IPS-NIHi11 (cell line): ENCODE measurements around the gene AHCYL2.
"Not testable (repeated sequence)": the region's sequence is repeated elsewhere in the genome, so short reads cannot be mapped to it uniquely, and the experiment has no call there.

Experiments used
- DNase-seq: peaks from one replicate; pipeline ENCODE4 v3.0.0; 2012; ENCODE audit warnings: mixed read lengths, low spot score

AHCYL2 gene

DNA sequence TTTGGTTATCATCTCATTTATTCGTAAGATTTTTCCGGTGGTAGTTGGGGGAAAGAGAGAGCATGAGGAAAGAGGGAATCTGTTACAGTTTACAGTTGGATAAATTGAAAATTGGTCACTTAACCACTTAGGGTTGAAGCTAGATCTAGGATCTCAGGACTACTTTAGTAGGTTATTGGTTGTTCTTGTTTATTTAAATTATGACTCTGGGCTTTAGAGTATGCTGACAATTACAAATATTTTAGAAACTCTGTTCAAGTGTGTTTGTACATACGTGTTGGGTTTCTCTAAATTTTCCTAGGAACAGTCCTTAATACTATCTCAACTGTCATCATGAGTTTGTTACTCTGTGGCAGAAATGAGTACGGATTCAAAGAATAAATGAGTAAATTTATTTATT lies 160.8 kb downstream of the AHCYL2 start:
- no peak for DNase-seq

- no peak for DNase-seq
These were observed 161.7 kb downstream of the AHCYL2 start for GRCh38 chr7:129386506-129386905.

- no peak for DNase-seq
These were observed 162.7 kb downstream of the AHCYL2 start for GRCh38 chr7:129387537-129387936.

- no peak for DNase-seq
These were observed 163.7 kb downstream of the AHCYL2 start for GRCh38 chr7:129388333-129389098.

DNA sequence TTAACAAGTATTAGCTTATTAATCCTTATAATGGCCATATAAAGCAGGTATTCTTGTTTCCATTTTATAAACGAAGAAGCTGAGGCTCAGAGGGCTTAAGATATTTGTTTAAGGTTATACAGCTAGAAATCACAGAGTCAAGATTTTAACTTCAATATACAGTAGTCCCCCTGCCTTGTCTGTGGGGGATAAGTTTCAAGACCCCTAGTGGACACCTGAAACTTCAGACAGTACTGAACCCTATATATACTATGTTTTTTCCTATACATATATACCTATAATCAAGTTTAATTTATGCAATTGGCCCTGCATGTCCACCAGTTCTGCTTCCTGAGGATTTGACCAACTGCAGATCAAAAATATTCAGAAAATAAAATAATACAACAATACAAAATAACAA lies 165.0 kb downstream of the AHCYL2 start:
- DNase-seq = no peak

GRCh38 chr7:129390314-129390713 lies 165.5 kb downstream of the AHCYL2 start:
- DNase-seq = no peak

DNA sequence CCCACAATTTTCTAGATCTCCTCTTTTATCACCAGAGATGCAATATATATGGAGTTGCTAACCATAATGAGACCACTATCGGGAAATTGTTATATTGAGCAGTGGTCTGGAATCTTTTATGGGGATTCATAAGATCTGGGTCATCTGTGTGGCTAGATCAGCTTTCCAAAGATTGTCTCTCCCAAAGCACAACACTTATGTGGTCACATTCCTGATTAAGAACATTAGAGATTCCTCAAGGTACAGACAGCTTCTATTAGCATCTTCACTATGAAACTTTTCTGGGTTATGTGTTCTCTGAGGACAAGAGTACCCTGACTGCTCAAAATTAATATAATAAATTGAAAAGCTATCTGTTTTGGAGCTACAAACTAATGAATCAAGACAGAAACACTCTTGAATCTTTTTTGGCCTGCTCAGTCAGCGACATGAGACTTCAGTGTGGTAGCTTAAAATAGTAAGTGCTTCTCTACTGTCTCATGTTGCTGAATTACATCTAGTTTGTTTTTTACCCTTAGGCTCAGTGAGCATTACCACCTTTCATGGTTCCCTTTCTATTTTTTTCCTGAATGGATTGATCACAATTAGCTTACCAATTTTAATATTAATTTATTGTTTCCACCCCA lies 166.8 kb downstream of the AHCYL2 start:
- DNase-seq = no peak

GRCh38 chr7:129393255-129393654 lies 168.4 kb downstream of the AHCYL2 start:
- DNase-seq = no peak

- DNase-seq = no peak
These were observed 169.3 kb downstream of the AHCYL2 start for GRCh38 chr7:129394101-129394500.

- no peak for DNase-seq
These were observed 170.4 kb downstream of the AHCYL2 start for GRCh38 chr7:129394982-129395914.

DNA sequence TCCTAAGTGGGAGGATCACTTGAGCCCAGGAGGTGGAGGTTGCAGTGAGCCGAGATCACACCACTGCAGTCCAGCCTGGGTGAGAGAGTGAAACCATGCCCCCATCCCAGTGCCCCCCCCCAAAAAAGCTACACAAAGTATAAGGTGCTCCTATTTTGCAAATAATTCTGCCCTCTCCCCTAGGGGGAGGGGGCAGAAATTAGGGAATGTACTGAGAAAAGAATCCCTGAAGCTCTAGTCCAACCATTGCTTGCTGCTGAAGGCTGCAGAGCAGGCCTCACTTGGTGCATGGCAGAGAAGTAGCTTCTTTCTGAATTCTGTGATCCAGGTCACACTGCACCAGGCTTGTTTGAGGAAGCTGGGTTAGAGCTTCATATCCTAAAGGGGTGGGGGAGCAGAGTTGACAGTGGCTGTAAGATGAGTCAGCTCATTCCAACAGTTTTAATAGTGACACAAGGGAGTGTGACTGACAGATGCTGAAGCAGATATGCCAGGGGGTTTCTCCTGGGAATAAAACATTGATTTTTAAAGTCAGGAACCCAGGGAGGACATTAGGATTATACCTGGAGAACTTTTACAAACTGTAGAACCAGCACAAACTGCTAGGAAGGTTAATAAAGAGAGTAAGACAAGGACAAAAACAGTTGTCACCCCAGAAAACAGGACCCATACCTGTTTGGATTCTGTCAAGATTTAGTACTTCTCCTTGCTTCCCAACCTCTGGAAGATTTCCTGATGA lies 176.6 kb downstream of the AHCYL2 start:
- no peak for DNase-seq

DNA sequence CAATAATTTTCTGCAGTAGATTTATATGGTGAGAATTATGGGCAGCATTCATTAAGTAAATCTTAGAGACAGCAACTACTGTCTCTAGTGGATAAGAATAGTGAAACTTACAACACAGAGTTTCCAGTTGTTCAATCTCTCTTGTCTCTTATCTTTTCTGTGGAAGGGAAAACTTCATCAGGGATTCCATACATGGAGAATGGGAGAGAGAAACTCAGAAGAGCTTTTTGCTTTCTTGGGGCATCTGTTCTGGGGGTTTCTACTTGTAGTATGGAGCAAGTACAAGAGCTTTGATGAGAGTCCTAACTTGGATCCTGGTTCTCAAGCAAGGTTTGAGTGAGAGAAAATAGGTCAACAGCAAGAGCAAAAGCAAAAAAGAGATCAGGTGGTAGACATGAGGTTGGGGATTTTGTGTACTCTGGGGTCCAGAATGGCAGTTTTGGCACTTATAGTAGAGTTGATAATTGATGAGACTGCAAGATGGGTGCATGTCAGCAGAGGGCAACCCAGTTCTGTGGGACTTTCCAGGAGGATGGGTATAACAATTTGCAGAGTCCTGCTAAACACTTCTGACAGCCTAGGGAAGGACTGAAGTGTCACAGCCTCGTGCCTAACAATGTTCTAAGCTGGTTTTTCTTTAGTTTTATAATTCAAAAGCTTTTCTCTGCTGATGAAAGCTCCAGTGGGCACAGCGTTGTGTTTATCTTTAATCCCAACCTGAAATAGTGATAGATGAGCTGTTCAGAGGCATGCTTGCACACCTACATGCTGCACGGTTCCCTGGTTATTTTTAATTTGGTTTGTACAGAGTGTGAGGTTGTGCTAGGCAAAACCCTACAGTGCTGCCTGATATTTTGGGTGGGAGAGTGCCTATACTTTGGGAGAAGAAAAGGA lies 177.4 kb downstream of the AHCYL2 start:
- peak; percentile 14 for DNase-seq

GRCh38 chr7:129405527-129405926 lies 180.7 kb downstream of the AHCYL2 start:
- no peak for DNase-seq

DNA sequence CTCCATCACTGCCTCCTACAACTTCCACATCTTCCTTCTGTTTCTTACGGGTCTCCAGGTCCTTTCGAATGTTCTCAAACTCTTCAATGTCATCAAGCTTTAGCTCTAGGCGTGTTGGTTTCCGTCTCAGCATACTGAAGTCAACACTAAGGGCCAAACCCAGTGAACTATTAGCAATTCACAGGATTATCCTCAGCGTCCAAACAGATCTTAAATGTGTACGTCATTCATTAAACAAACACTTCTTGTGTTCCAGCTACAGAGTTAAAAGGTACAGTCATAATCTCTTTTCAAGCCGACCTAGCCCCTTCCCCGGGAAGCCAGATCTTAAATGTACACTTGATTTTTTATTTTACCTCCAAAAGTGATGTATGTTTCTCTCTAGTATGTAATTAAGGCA lies 185.4 kb downstream of the AHCYL2 start:
- DNase-seq = not testable (repeated sequence)

GRCh38 chr7:129412501-129412900 lies 187.7 kb downstream of the AHCYL2 start:
- no peak for DNase-seq

DNA sequence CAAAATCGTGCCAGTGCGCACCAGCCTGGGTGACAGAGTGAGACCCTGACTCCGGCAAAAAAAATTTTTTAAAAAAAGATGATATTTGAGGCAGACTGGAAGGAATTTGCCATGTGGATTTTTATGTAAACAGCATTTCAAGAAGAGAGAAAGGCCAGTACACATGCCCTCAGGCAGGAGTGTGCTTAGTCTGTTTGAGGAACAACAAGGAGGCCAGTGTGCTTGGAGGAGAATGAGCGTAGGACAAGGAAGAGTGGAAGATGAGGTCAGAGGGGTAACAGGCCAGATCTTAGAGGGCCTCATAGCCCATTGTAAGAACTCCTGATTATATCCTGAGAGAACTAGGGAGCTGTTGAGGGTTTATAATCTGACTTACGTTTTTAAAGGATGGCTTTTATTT lies 192.2 kb downstream of the AHCYL2 start:
- DNase-seq = no peak

DNA sequence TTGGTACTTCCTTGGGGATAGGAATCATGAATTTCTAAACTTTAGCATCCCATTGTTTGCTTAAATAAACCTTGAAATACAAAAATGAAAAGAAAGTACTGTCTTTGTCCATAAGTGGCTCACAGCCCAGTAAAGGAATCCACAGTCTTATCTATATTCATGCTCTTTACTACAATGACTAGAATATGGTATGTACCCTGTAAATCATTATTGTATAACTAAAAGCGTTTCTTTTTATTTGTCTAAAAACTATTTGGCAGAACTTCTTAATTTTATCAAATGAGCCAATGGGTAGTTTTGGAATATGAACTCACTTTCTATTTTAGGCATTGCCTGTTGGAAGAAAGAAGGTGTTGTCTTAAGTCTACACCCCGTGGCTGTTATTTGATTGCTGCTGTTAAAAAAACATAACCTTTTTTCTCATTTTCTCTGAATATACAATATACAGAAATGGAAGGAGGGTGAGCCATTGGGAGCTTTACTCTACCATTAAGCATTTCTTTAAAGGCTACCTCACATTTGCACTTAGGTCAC lies 197.0 kb downstream of the AHCYL2 start:
- no peak for DNase-seq

DNA sequence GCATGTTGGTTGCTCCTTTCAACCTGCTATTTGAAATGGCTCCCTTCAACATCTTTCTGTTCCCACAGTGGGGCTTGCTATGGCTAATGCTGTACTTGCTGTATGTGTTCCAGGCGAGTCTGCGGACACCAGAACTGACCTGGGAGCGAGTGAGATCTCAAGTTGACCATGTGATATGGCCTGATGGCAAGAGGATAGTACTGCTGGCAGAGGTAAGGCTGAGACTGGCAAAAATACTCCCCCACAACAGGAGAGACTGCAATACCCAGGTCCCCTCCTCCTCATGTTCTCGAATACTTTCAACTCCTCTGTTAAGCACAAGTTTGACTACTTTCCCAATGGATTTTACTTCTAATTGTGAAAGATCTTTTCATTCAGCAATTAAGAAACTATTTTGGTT lies 197.9 kb downstream of the AHCYL2 start:
- no peak for DNase-seq

DNA sequence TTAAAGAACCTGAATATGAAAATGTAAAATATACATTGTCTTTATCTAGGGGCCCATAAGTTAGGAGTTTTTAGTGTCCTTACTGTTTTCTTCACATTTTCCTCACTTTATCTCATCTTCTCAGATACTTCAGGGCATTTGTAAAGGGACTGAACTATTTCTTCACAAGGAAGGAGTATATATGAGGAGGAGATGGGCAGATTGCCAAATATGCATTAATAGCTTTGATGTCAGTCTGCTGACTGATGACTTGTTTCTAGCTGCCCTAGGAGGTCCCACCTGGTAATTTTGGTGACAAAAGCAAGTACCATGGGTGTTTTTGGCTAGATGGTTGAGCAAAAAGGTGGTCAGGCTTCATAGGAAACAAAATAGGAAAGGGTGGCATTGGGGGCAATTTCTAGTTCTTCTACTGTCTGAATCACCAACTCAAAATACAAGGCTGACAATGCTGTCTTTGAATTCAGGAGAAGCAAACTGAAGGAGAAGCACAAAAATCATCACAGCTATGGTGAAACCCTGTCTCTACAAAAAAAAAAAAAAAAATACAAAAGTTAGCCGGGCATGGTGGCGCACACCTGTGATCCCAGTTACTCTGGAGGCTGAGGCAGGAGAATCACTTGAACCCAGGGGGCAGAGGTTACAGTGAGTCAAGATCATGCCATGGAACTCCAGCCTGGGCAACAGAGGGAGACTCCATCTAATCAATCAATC lies 199.0 kb downstream of the AHCYL2 start:
- DNase-seq = no peak

- DNase-seq = no peak
These were observed 201.7 kb downstream of the AHCYL2 start for GRCh38 chr7:129426482-129426881.
